Neural crest cell (in vitro differentiated cells): Measurements from ENCODE around the gene RPH3AL. TPM values are rescaled to one million over a fixed set of nuclear protein-coding genes. Genes with fewer than 3 reads are reported as not detected.
A peak's percentile ranks its signal among the peaks of the same experiment; 100 is the strongest.
"Not testable (repeated sequence)": the region's sequence is repeated elsewhere in the genome, so short reads cannot be mapped to it uniquely, and the experiment has no call there.

Experiments
- DNase-seq: peaks from one replicate; pipeline ENCODE4 v3.0.0; 2021; ENCODE audit warnings: low read depth, mixed read lengths, low spot score
- H3K27ac Mint-ChIP-seq: one replicate; pipeline ENCODE4 v1.8.0; 2021; ENCODE audit warnings: mild to moderate bottlenecking, mixed read lengths; ENCODE audit not compliant: unreplicated experiment
- H3K27me3 Mint-ChIP-seq: 2 replicates; pipeline ENCODE4 v1.8.0; 2021; ENCODE audit warnings: low read depth, mild to moderate bottlenecking, mixed read lengths
- H3K36me3 Mint-ChIP-seq: 2 replicates; pipeline ENCODE4 v1.8.0; 2021; ENCODE audit warnings: low read depth, mild to moderate bottlenecking, mixed read lengths
- H3K4me1 Mint-ChIP-seq: 2 replicates; pipeline ENCODE4 v1.8.0; 2021; ENCODE audit warnings: mixed read lengths
- H3K4me3 Mint-ChIP-seq: one replicate; pipeline ENCODE4 v1.8.0; 2021; ENCODE audit warnings: mild to moderate bottlenecking, mixed read lengths
- H3K9me3 Mint-ChIP-seq: 2 replicates; pipeline ENCODE4 v1.8.0; 2021; ENCODE audit warnings: mixed read lengths
- total RNA-seq: library from RNA; stranded (reverse); gene quantifications from 2 replicates; pipeline ENCODE4 v1.2.1, GENCODE V29; 2021
- TF ChIP-seq, protein P1 (sequence below): fragments of 200-600 bp; sonication (generic); conservative IDR thresholded peaks from 2 replicates; pipeline ENCODE4 v1.5.0; 2021; ENCODE audit warnings: antibody characterized with exemption, mild to moderate bottlenecking

Gene RPH3AL
- total RNA-seq, 1 donor from 2014 or later, result 1.9 TPM

DNA sequence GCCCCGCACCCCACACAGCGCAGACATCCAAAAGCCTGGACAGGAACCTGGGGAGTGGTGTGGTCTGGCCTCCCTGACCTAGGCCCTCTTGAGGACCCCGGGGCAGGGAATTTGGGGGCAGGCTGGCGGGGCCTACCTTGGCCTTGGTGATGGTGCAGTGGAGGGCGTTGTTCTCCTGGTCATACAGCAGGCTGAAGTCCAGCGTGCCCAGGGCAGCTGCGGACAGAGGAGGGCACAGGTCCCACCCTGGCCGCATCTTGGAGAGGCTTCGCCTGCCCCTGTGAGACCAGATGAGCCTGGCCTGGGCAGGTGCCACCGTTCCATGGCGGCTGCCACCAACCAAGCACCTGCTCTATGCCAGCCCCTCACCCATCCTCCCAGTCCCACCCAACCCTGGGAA lies 180.2 kb downstream of the RPH3AL start:
- Mint-ChIP-seq H3K4me3 (no peak overlapping the region), H3K27me3 (peaks cover 7% of the 10 kb centered on the region), H3K9me3 (no peaks in the 10 kb centered on the region), H3K27ac (no peak overlapping the region), H3K4me1 (no peaks in the 10 kb centered on the region), H3K36me3 (no peaks in the 10 kb centered on the region)
- TF ChIP-seq, protein P1, sequence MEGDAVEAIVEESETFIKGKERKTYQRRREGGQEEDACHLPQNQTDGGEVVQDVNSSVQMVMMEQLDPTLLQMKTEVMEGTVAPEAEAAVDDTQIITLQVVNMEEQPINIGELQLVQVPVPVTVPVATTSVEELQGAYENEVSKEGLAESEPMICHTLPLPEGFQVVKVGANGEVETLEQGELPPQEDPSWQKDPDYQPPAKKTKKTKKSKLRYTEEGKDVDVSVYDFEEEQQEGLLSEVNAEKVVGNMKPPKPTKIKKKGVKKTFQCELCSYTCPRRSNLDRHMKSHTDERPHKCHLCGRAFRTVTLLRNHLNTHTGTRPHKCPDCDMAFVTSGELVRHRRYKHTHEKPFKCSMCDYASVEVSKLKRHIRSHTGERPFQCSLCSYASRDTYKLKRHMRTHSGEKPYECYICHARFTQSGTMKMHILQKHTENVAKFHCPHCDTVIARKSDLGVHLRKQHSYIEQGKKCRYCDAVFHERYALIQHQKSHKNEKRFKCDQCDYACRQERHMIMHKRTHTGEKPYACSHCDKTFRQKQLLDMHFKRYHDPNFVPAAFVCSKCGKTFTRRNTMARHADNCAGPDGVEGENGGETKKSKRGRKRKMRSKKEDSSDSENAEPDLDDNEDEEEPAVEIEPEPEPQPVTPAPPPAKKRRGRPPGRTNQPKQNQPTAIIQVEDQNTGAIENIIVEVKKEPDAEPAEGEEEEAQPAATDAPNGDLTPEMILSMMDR, result no peak
- DNase-seq, result no peak

DNA sequence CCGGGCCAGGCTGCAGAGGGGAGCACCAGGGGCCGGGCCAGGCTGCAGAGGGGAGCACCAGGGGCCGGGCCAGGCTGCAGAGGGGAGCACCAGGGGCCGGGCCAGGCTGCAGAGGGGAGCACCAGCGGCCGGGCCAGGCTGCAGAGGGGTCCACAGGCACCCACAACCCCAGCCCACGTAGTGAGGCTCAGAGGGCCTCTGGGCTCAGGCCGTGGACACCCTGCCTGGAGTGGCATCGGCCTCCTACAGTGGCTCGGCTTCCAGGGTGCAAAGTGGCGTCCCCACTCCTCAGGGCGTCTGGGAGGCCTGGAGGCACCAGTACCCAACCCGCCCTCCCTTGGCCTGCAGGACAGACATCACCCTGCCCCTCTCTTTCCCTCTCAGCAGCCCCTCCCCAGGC lies 180.7 kb downstream of the RPH3AL start:
- Mint-ChIP-seq H3K9me3 (no peaks in the 10 kb centered on the region), H3K36me3 (no peaks in the 10 kb centered on the region), H3K4me3 (no peak overlapping the region), H3K27ac (no peak overlapping the region), H3K27me3 (peaks cover 2% of the 10 kb centered on the region), H3K4me1 (no peaks in the 10 kb centered on the region)
- no peak for DNase-seq
- TF ChIP-seq, protein P1, result no peak

GRCh38 chr17:170130-170670 lies 182.4 kb downstream of the RPH3AL start:
- no peak for DNase-seq
- no peak overlapping the region for H3K4me3 Mint-ChIP-seq
- TF ChIP-seq, protein P1, result no peak
- peaks cover 2% of the 10 kb centered on the region for H3K27me3 Mint-ChIP-seq
- no peaks in the 10 kb centered on the region for H3K36me3 Mint-ChIP-seq
- no peak overlapping the region for H3K27ac Mint-ChIP-seq
- H3K9me3 Mint-ChIP-seq, result no peaks in the 10 kb centered on the region
- H3K4me1 Mint-ChIP-seq, result no peaks in the 10 kb centered on the region

GRCh38 chr17:168614-169013 lies 184.0 kb downstream of the RPH3AL start:
- DNase-seq, H3K27me3 Mint-ChIP-seq, H3K27ac Mint-ChIP-seq, H3K4me1 Mint-ChIP-seq, H3K4me3 Mint-ChIP-seq, H3K36me3 Mint-ChIP-seq, H3K9me3 Mint-ChIP-seq: not testable (repeated sequence)

- no peaks in the 10 kb centered on the region for H3K36me3 Mint-ChIP-seq
- no peak overlapping the region for H3K4me3 Mint-ChIP-seq
- H3K9me3 Mint-ChIP-seq, result no peaks in the 10 kb centered on the region
- H3K27ac Mint-ChIP-seq, result peak overlapping the region; percentile 71
- no peaks in the 10 kb centered on the region for H3K27me3 Mint-ChIP-seq
- peaks cover 5% of the 10 kb centered on the region for H3K4me1 Mint-ChIP-seq
- DNase-seq, result no peak
- TF ChIP-seq, protein P1, result no peak
Observed at GRCh38 chr17:165939-166338, 186.7 kb downstream of the RPH3AL start.

DNA sequence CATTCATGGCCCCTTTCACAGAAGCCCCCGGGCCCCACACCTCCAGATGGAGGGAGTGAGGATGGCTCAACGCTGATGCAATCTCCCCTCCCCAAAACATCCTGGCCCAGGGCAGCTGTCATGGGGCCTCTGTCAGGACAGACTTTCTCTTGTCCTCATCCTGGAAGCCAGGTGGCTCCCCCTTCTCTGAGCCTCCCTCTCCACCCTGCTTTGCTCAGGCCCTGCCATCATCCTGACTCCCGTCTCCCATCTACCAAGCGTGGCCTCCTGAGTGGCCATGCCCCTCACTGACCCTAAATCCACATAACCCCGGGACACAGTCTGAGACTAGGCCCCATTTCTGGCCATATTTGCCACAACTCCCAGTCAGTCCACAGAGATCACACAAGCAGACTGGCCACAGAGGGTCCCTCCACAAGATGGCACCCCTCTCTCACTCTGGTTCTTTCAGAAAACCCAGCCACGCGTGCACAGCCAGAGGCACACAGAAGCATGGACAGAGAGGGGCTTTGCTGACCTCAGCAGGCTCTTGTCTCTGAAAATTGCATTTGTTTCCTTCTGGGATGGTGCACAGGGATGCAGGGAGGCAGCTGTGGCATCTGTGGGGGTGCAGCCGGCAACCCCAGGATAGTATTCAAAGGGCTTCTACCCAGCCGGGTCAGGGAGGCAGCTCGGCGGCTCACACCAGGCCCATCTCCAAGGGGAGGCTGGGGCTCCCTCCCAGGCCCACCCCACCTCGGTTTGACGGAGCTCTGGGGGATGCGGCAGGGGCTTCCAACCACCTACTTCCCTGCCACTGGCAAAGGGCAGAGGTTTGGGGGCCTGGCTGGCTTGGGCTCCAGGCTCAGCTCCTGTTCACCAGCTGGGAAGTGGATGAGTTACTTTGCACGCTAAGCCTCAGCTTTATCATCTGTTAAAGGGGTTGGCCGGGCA lies 188.0 kb downstream of the RPH3AL start:
- TF ChIP-seq, protein P1, result peak; percentile 61
- DNase-seq, result peak; percentile 51
- H3K4me1 Mint-ChIP-seq, result peaks cover 5% of the 10 kb centered on the region

More for the DNA sequence above, 188.0 kb downstream of the RPH3AL start:
- Mint-ChIP-seq H3K27ac (peak overlapping the region; percentile 90), H3K9me3 (no peaks in the 10 kb centered on the region), H3K36me3 (no peaks in the 10 kb centered on the region), H3K4me3 (no peak overlapping the region), H3K27me3 (no peaks in the 10 kb centered on the region)
